ENCODE measurements around the gene ABLIM3.

GRCh38 chr5:149254506-149254905, 113.2 kb downstream of the ABLIM3 start:
- no peak for TF ChIP-seq POLR2A (IDR thresholded peaks at IDR 0.05; ENCODE audit: control extremely low read depth in 1 of 2, low read depth in 2 of 2, low read length in 2 of 2)
- TF ChIP-seq RAD21 (IDR thresholded peaks at IDR 0.05 in 1 of 2, conservative IDR thresholded peaks at IDR 0.05 in 1 of 2; ENCODE audit: low read depth in 2 of 2, low read length in 2 of 2): no peak
- TF ChIP-seq PHF8 (conservative IDR thresholded peaks at IDR 0.05; ENCODE audit: low read depth, low read length): no peak
